T-cell (primary cell): ENCODE measurements around the gene HK1. TPM values are rescaled to one million over a fixed set of nuclear protein-coding genes. Genes with fewer than 3 reads are reported as not detected.

ENCODE experiments used
- ATAC-seq, 4 experiments: fragments of 200-7000 bp in 3 of 4; fragments of 150-1000 bp in 1 of 4; cut with Tn5 transposase; replicated peaks in 1 of 4; 1 replicate in 3 of 4; 2 replicates in 1 of 4; pipeline ENCODE4 v1.10.0; 2021; ENCODE audit warnings: moderate library complexity in 3 of 4, mild to moderate bottlenecking in 2 of 4, moderate number of reproducible peaks in 1 of 4
- CTCF ChIA-PET, 2 donors: fragments of 300-600 bp; sonication (Branson Sonifier 250); formaldehyde crosslinking; loops; one replicate each; lab custom pipeline; 2022; ENCODE audit warnings: antibody characterized with exemption in 2 of 2; lab: Charles Lee
- POLR2A ChIA-PET, 2 donors: fragments of 300-600 bp; sonication (Branson Sonifier 250); formaldehyde crosslinking; loops; one replicate each; lab custom pipeline; 2022; ENCODE audit warnings: antibody characterized with exemption in 2 of 2; lab: Charles Lee
- DNase-seq, 35 experiments: peaks; one replicate each; pipeline versions ENCODE4 v3.0.0 to v3.0.0-alpha.2; 2013 to 2023
- H3K27ac ChIP-seq: one replicate; pipeline ENCODE4 v1.5.1; 2013; ENCODE audit warnings: low read length
- H3K27me3 ChIP-seq, 2 experiments: replicated peaks in 1 of 2; 1 replicate in 1 of 2; 2 replicates in 1 of 2; pipeline versions ENCODE4 v1.6.1 to v1.7.0; 2013; ENCODE audit warnings: low read length in 1 of 2, mixed read lengths in 1 of 2; ENCODE audit not compliant: control insufficient read depth in 2 of 2, insufficient read depth in 2 of 2; ENCODE audit errors: extremely low read depth in 1 of 2
- H3K36me3 ChIP-seq, 2 donors: 1 replicate in 1 of 2; 2 replicates in 1 of 2; pipeline versions ENCODE4 v1.6.1 to v1.7.0; 2013; ENCODE audit warnings: low read length in 1 of 2; ENCODE audit not compliant: control insufficient read depth in 2 of 2, insufficient read depth in 1 of 2; ENCODE audit errors: extremely low read depth in 1 of 2
- H3K4me1 ChIP-seq, 2 experiments: 1 replicate in 1 of 2; 2 replicates in 1 of 2; pipeline versions ENCODE4 v1.6.1 to v1.7.0; 2013; ENCODE audit warnings: low read length in 2 of 2, mixed read lengths in 1 of 2; ENCODE audit not compliant: insufficient read depth in 2 of 2, control insufficient read depth in 1 of 2; ENCODE audit errors: extremely low read depth in 1 of 2
- H3K4me3 ChIP-seq, 2 donors: 1 replicate in 1 of 2; 2 replicates in 1 of 2; pipeline versions ENCODE4 v1.5.1 to v1.7.0; 2013; ENCODE audit warnings: mild to moderate bottlenecking in 2 of 2, low read length in 1 of 2, moderate library complexity in 1 of 2; ENCODE audit not compliant: control insufficient read depth in 1 of 2; ENCODE audit errors: extremely low read depth in 1 of 2
- H3K9me3 ChIP-seq: 2 replicates; pipeline ENCODE4 v1.7.0; 2013
- H3K27ac Mint-ChIP-seq, 2 donors: one replicate each; pipeline ENCODE4 v1.8.0; 2020 to 2021; ENCODE audit warnings: mild to moderate bottlenecking in 2 of 2, mixed read lengths in 2 of 2
- H3K27me3 Mint-ChIP-seq, 2 donors: one replicate each; pipeline ENCODE4 v1.8.0; 2021 to 2022; ENCODE audit warnings: mixed read lengths in 2 of 2
- H3K36me3 Mint-ChIP-seq: one replicate; pipeline ENCODE4 v1.8.0; 2021; ENCODE audit warnings: mixed read lengths
- H3K4me1 Mint-ChIP-seq, 3 donors: one replicate each; pipeline ENCODE4 v1.8.0; 2020 to 2022; ENCODE audit warnings: mixed read lengths in 3 of 3, mild to moderate bottlenecking in 1 of 3
- H3K4me3 Mint-ChIP-seq, 3 donors: one replicate each; pipeline ENCODE4 v1.8.0; 2020 to 2022; ENCODE audit warnings: mild to moderate bottlenecking in 3 of 3, mixed read lengths in 3 of 3, moderate library complexity in 3 of 3
- H3K9me3 Mint-ChIP-seq, 3 donors: one replicate each; pipeline ENCODE4 v1.8.0; 2020 to 2022; ENCODE audit warnings: mixed read lengths in 3 of 3
- WGBS: methylation state at CpG from one replicate; pipeline ENCODE4 v1.1.5; 2013; ENCODE audit warnings: missing lambda C conversion rate; ENCODE audit not compliant: insufficient coverage; 5-methylcytosine and 5-hydroxymethylcytosine counted together
- total RNA-seq, 35 experiments: library from RNA in 6 of 35; stranded (reverse) in 6 of 35; fragments of 120-200 nt in 1 of 35; gene quantifications; one replicate each; pipeline versions ENCODE4 v1.2.1 to v1.2.4 and lab custom pipeline; 2013 to 2026

Gene HK1
- total RNA-seq, 5 donors from 2014 or later (not counting 1 experiment from before 2014, with no cell fraction given): 66.3 to 85.5 (median 83.6) TPM

DNA sequence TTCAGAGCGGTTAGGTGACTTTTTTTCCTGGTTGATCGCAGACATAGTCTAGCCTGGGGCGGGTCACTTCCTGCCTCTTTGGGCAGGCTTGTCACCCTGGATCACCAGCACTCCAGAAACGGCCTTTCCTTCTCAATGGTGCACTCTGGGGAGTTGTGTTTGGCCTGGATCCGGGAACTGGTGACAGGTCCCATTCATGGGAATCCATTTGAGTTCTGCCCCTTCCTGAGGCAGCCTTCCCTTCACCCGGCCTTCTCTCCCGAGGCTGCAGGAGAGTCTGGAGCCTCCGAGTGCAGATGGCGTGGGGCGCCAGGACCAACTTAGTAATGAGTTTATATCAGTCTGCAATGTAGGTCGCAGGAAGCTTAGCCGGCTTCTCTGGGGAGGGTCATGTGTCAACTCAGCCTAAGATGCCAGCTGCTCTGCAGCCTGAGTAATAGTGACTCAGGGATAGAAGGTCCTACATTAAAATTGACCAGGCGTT, 84.2 kb downstream of the HK1 start:
- H3K27me3 Mint-ChIP-seq: no peaks in the 10 kb centered on the region
- Histone ChIP-seq H3K4me1 (peaks cover 41 to 54% of the 10 kb centered on the region in 2 experiments), H3K9me3 (no peaks in the 10 kb centered on the region), H3K27ac (no peak overlapping the region), H3K4me3 (no peak overlapping the region), H3K36me3 (peaks cover 12 to 55% of the 10 kb centered on the region in 2 donors), H3K27me3 (no peaks in the 10 kb centered on the region)
- 67% methylated on average over 8 of the region's 13 CpGs for WGBS
- H3K9me3 Mint-ChIP-seq: no peaks in the 10 kb centered on the region
- H3K4me1 Mint-ChIP-seq: peaks cover 61 to 64% (median 62%) of the 10 kb centered on the region in 3 donors
- ATAC-seq (peak in 3 of 4 experiments; percentile 27 to 29 (median 29)), DNase-seq (peak in 9 of 35 experiments; percentile 15 to 49 (median 33))
- peak overlapping the region in 1 of 3 donors; percentile 73 for H3K4me3 Mint-ChIP-seq
- ChIA-PET POLR2A (interaction anchor here (0.5 to 1.0 kb wide), 6 partner anchors 43 to 1478 kb away, joined by 3 to 6 read pairs (median 4); no protein-coding TSS in a partner anchor), CTCF (interaction anchor here in 1 of 2 donors (0.6 to 1.2 kb wide), 3 partner anchors 46 to 1758 kb away, joined by 3 to 6 read pairs (median 4); no protein-coding TSS in a partner anchor)
- peaks cover 31% of the 10 kb centered on the region for H3K36me3 Mint-ChIP-seq
- peak overlapping the region; percentile 50 to 75 for H3K27ac Mint-ChIP-seq

DNA sequence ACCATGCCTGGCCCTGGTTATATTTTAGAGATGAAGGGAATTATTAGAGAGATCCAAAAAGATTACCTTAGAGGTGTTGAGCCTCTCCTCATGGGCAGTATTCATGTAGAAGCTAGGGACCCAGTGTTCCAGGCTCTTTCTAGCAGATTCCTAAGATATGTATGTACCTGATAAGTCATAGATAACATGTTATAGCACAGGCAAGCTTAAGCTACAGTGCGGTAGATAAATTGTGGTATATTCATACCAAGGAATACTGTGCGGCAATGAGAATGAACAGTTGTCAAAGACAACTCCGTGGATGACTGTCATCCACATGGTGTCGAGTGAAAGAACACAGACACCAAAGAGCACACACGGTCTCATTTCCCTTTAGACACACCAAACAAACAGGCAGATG, 85.4 kb downstream of the HK1 start:
- H3K36me3 ChIP-seq: peaks cover 12 to 66% of the 10 kb centered on the region in 2 donors
- no peak overlapping the region for H3K27ac ChIP-seq
- WGBS: 100% methylated on average over 1 of the region's 5 CpGs
- POLR2A ChIA-PET: interaction anchor here in 1 of 2 donors (0.6 kb wide), 1 partner anchor 13 kb away, joined by 3 read pairs; no protein-coding TSS in a partner anchor
- H3K4me1 ChIP-seq: peaks cover 35 to 44% of the 10 kb centered on the region in 2 experiments
- H3K27ac Mint-ChIP-seq: peak overlapping the region; percentile 11 to 75
- peaks cover 31% of the 10 kb centered on the region for H3K36me3 Mint-ChIP-seq
- ATAC-seq (no peak), DNase-seq (no peak)
- no peaks in the 10 kb centered on the region for H3K27me3 Mint-ChIP-seq
- no peaks in the 10 kb centered on the region for H3K27me3 ChIP-seq
- H3K4me3 ChIP-seq: no peak overlapping the region
- CTCF ChIA-PET: no interaction called here
- H3K4me1 Mint-ChIP-seq: peaks cover 50 to 54% (median 53%) of the 10 kb centered on the region in 3 donors
- no peaks in the 10 kb centered on the region for H3K9me3 Mint-ChIP-seq
- no peaks in the 10 kb centered on the region for H3K9me3 ChIP-seq
- H3K4me3 Mint-ChIP-seq: no peak overlapping the region

DNA sequence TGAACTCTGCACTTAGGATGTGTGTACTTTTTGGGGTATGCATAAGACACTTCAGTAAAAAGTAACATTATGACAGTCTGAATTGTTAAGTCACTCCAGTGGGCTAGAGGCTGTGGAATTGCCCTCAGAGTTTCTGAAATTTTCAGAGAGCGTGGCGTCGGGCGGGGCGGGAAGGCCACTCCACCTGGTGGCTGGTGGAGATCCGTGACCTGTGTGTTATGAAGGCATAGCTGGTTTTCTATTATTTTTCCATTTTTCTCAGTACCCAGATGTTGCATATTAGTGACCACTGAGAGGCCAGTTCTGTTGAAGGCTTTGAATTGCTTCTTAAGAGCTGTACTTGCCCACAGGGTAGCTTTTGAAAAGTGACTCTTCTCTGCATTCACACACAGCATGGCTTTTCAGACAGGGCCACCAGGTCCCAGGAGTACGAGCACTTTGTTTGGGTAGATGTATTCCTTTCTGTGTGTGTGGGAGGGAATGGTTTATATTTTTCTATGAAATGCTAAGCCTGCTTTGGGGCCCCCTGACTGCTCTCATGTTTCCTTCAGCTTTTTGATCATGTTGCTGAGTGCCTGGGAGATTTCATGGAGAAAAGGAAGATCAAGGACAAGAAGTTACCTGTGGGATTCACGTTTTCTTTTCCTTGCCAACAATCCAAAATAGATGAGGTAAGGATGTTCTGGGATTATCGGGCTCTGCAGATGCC, 86.1 kb downstream of the HK1 start:
- H3K36me3 Mint-ChIP-seq: peaks cover 35% of the 10 kb centered on the region
- no peaks in the 10 kb centered on the region for H3K27me3 Mint-ChIP-seq
- H3K4me3 ChIP-seq: no peak overlapping the region
- ChIA-PET POLR2A (interaction anchor here in 1 of 2 donors (0.6 kb wide), 1 partner anchor 13 kb away, joined by 3 read pairs; no protein-coding TSS in a partner anchor), CTCF (interaction anchor here in 1 of 2 donors (0.5 kb wide), 1 partner anchor 161 kb away, joined by 3 read pairs; no protein-coding TSS in a partner anchor)
- H3K36me3 ChIP-seq: peaks cover 16 to 73% of the 10 kb centered on the region in 2 donors
- H3K4me1 ChIP-seq: peaks cover 29 to 37% of the 10 kb centered on the region in 2 experiments
- no peak overlapping the region for H3K27ac ChIP-seq
- no peak overlapping the region for H3K4me3 Mint-ChIP-seq
- H3K27ac Mint-ChIP-seq: peak overlapping the region; percentile 36 to 69
- peaks cover 44 to 47% (median 45%) of the 10 kb centered on the region in 3 donors for H3K4me1 Mint-ChIP-seq
- H3K27me3 ChIP-seq: no peaks in the 10 kb centered on the region
- 100% methylated on average over 2 of the region's 9 CpGs for WGBS
- DNase-seq: peak in 2 of 35 experiments; percentile 15 to 29
- no peak for ATAC-seq
- no peaks in the 10 kb centered on the region for H3K9me3 ChIP-seq
- no peaks in the 10 kb centered on the region for H3K9me3 Mint-ChIP-seq

DNA sequence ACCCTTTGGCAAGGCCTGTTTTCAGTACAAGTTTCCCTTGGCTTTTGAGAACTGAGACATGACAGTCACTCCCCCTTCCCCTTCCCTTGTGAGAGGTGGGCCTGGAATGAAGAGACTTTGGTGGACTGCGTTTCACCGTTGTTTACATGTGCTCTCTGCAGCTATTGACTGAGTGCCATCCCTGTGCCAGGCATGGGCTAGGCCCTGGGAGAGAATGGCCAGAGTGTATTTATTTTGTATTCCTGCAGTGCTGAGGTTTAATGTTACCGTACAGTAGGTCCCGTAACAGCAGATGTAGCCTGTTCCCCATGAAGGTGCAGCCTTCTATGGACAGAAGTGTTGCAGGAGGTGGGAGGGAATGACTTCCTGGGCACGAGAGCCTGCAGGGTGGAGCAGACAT, 88.4 kb downstream of the HK1 start:
- POLR2A ChIA-PET: no interaction called here
- no peak for DNase-seq
- H3K27ac Mint-ChIP-seq: peak overlapping the region in 1 of 2 donors; percentile 39
- H3K9me3 Mint-ChIP-seq: no peaks in the 10 kb centered on the region
- no peak overlapping the region for H3K4me3 Mint-ChIP-seq
- no peak overlapping the region for H3K27ac ChIP-seq
- CTCF ChIA-PET: interaction anchor here in 1 of 2 donors (0.5 kb wide), 1 partner anchor 60 kb away, joined by 5 read pairs; no protein-coding TSS in a partner anchor
- WGBS: 100% methylated on average over 5 of the region's 5 CpGs
- no peaks in the 10 kb centered on the region for H3K9me3 ChIP-seq
- H3K4me1 ChIP-seq: peaks cover 9 to 13% of the 10 kb centered on the region in 2 experiments
- H3K36me3 ChIP-seq: peaks cover 22 to 82% of the 10 kb centered on the region in 2 donors
- peaks cover 47% of the 10 kb centered on the region for H3K36me3 Mint-ChIP-seq
- no peak for ATAC-seq
- H3K27me3 ChIP-seq: no peaks in the 10 kb centered on the region
- peaks cover 23 to 26% (median 25%) of the 10 kb centered on the region in 3 donors for H3K4me1 Mint-ChIP-seq
- no peak overlapping the region for H3K4me3 ChIP-seq
- no peaks in the 10 kb centered on the region for H3K27me3 Mint-ChIP-seq

DNA sequence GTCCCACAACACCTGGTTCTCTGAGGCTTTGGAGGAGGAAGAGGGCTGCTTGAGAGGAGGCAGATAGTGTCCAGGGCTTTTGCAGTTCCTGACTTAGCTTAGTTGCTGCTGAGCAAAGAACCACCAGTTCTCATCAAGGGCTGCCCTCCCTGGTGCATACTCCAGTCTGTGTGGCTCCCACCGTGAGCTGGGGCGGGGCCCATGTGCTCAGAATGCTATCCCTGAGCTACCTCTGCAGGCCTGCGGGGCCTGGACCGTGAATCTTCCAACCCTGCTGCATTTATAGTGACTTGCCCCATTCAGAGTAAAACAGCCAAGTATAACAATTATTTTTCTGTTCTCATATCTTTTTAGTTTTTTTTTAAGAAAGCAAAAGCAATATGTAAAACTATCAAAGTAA, 89.2 kb downstream of the HK1 start:
- POLR2A ChIA-PET: interaction anchor here in 1 of 2 donors (0.6 kb wide), 1 partner anchor 14 kb away, joined by 6 read pairs; no protein-coding TSS in a partner anchor
- H3K36me3 ChIP-seq: peaks cover 22 to 89% of the 10 kb centered on the region in 2 donors
- no peaks in the 10 kb centered on the region for H3K9me3 ChIP-seq
- no peak overlapping the region for H3K4me3 ChIP-seq
- ATAC-seq: no peak
- Mint-ChIP-seq H3K27me3 (no peaks in the 10 kb centered on the region), H3K4me3 (no peak overlapping the region), H3K36me3 (peaks cover 54% of the 10 kb centered on the region), H3K9me3 (no peaks in the 10 kb centered on the region), H3K4me1 (peaks cover 19 to 24% (median 23%) of the 10 kb centered on the region in 3 donors), H3K27ac (no peak overlapping the region)
- CTCF ChIA-PET: no interaction called here
- 100% methylated on average over 4 of the region's 4 CpGs for WGBS
- DNase-seq: no peak
- no peak overlapping the region for H3K27ac ChIP-seq
- no peaks in the 10 kb centered on the region for H3K27me3 ChIP-seq
- H3K4me1 ChIP-seq: peaks cover 6% of the 10 kb centered on the region in 2 experiments
